SU-DHL-6 (cell line): ENCODE results near the gene UTP3.

ENCODE experiments used
- H2AFZ ChIP-seq: fragments of 200-600 bp; sonication (generic); 2 replicates; pipeline ENCODE4 v1.6.1; 2014; ENCODE audit warnings: low read depth, mild to moderate bottlenecking, moderate library complexity, mixed read lengths, antibody characterized with exemption, low read length; ENCODE audit not compliant: severe bottlenecking
- H3F3A ChIP-seq: fragments of 200-600 bp; shearing (Covaris generic); 2 replicates; pipeline ENCODE4 v1.6.0; 2016; ENCODE audit warnings: antibody characterized with exemption, mild to moderate bottlenecking; ENCODE audit not compliant: insufficient read depth
- H3K27ac ChIP-seq: fragments of 200-600 bp; sonication (generic); 2 replicates; pipeline ENCODE4 v1.5.1; 2016; ENCODE audit warnings: low read depth, mild to moderate bottlenecking, low read length, moderate library complexity, mixed read lengths
- H3K27me3 ChIP-seq: fragments of 200-600 bp; sonication (generic), shearing (Covaris generic); 2 replicates; pipeline ENCODE4 v1.6.0; 2014; ENCODE audit warnings: mild to moderate bottlenecking, low read length
- H3K36me3 ChIP-seq: fragments of 200-600 bp; sonication (generic); 2 replicates; pipeline ENCODE4 v1.6.1; 2014; ENCODE audit warnings: mild to moderate bottlenecking, low read length, mixed read lengths
- H3K4me2 ChIP-seq: fragments of 300-600, 200-600 bp; shearing (Covaris generic), sonication (generic); 2 replicates; pipeline ENCODE4 v1.6.0; 2014; ENCODE audit warnings: low read length, low read depth, mild to moderate bottlenecking; ENCODE audit not compliant: poor library complexity, severe bottlenecking
- H3K4me3 ChIP-seq: fragments of 200-600 bp; sonication (generic); 2 replicates; pipeline ENCODE4 v1.5.1; 2014; ENCODE audit warnings: antibody characterized with exemption, low read length, mild to moderate bottlenecking, mixed read lengths; ENCODE audit not compliant: insufficient read depth, poor library complexity, severe bottlenecking
- H3K79me2 ChIP-seq: fragments of 200-600 bp; sonication (generic); 2 replicates; pipeline ENCODE4 v1.6.1; 2014; ENCODE audit warnings: mild to moderate bottlenecking, low read length, moderate library complexity; ENCODE audit not compliant: insufficient read depth
- H3K9ac ChIP-seq: fragments of 200-600 bp; sonication (generic); 2 replicates; pipeline ENCODE4 v1.7.0; 2014; ENCODE audit warnings: mild to moderate bottlenecking, low read length
- H3K9me2 ChIP-seq: fragments of 200-600 bp; sonication (generic); replicated peaks from 2 replicates; pipeline ENCODE4 v1.6.1; 2014; ENCODE audit warnings: low read length; ENCODE audit not compliant: insufficient read depth
- H3K9me3 ChIP-seq: fragments of 200-600 bp; sonication (generic); 2 replicates; pipeline ENCODE4 v1.6.1; 2014; ENCODE audit warnings: low read length, mixed read lengths; ENCODE audit not compliant: insufficient read depth
- H4K20me1 ChIP-seq: fragments of 200-600 bp; sonication (generic); 2 replicates; pipeline ENCODE4 v1.6.1; 2014; ENCODE audit warnings: low read depth, mild to moderate bottlenecking, antibody characterized with exemption, low read length, moderate library complexity, mixed read lengths
- EZH2phosphoT487 ChIP-seq: fragments of 200-600 bp; sonication (generic), shearing (Covaris generic); conservative IDR thresholded peaks from 2 replicates; pipeline ENCODE4 v1.6.1; 2018; ENCODE audit warnings: mild to moderate bottlenecking, antibody characterized with exemption, low read length, moderate library complexity, mixed read lengths
- TF ChIP-seq, protein P1 (sequence below): fragments of 200-600 bp; sonication (generic); IDR thresholded peaks from one replicate; pipeline ENCODE4 v1.5.1; 2017; ENCODE audit warnings: antibody characterized with exemption, mild to moderate bottlenecking, low read length, moderate library complexity; ENCODE audit not compliant: insufficient read depth, poor library complexity, severe bottlenecking

UTP3 gene

DNA sequence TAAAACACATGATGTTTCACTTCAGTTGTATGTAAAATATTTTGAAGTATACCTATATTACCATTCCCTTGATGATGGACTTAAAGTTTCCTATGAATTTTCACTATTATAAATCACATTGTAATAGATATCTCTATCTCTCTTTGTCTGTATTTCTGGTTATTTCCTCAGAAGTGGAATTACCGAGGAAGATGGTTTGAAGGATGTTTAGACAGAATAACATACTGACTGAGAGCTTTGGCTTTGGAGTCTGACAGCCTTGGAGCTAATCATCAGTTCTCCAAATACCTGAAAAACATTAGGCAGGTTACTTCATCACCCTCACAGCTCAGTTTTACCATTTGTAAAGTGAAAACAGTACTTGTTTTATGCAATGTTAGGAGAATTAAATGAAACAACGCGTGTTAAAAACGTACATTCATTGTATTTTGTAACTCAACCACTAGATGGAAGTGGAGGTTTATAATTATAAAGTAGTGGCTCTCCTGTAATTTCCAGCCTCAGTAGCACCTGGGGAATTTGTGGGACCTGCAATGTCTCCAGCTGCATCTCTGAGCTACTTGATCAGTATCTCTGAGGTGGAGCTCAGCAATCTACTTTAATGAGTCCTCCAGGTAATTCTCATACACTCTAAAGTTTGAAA is 36.3 kb upstream of the UTP3 start:
- no peak overlapping the region for H2AFZ ChIP-seq
- no peak overlapping the region for H3K4me2 ChIP-seq
- TF ChIP-seq, protein P1, sequence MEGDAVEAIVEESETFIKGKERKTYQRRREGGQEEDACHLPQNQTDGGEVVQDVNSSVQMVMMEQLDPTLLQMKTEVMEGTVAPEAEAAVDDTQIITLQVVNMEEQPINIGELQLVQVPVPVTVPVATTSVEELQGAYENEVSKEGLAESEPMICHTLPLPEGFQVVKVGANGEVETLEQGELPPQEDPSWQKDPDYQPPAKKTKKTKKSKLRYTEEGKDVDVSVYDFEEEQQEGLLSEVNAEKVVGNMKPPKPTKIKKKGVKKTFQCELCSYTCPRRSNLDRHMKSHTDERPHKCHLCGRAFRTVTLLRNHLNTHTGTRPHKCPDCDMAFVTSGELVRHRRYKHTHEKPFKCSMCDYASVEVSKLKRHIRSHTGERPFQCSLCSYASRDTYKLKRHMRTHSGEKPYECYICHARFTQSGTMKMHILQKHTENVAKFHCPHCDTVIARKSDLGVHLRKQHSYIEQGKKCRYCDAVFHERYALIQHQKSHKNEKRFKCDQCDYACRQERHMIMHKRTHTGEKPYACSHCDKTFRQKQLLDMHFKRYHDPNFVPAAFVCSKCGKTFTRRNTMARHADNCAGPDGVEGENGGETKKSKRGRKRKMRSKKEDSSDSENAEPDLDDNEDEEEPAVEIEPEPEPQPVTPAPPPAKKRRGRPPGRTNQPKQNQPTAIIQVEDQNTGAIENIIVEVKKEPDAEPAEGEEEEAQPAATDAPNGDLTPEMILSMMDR = peak; percentile 17
- no peak for TF ChIP-seq EZH2phosphoT487
- H3K9me2 ChIP-seq = no peaks in the 10 kb centered on the region
- H3K36me3 ChIP-seq = peaks cover 17% of the 10 kb centered on the region; the same call in 1 of the 2 replicates
- H3K9ac ChIP-seq = no peak overlapping the region
- peak overlapping the region; percentile 23; the same call in 1 of the 2 replicates for H3K27ac ChIP-seq
- H3K4me3 ChIP-seq = no peak overlapping the region
- H3K9me3 ChIP-seq = no peaks in the 10 kb centered on the region
- peaks cover 50% of the 10 kb centered on the region; the same call in 1 of the 2 replicates for H3F3A ChIP-seq
- H3K27me3 ChIP-seq = no peaks in the 10 kb centered on the region
- H3K79me2 ChIP-seq = no peaks in the 10 kb centered on the region
- H4K20me1 ChIP-seq = no peaks in the 10 kb centered on the region

DNA sequence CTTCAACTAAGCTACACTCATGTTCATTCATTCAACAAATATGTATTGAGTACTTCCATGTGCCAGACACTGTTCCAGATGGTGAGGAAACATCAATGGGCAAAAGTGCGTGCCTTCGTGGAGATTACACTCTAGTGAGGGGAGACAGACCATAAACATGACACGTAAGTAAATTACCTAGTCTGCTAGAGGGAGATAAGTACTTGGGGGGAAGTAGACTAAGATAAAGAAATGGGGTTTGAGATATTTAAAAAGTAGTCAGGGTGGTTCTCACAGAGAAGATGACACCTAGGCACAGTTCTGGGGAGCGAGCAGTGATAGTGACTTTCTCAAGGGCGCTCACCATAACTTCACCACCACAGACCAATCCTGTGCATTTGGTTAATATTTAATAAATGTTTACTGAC is 33.7 kb upstream of the UTP3 start:
- no peak overlapping the region for H3K4me3 ChIP-seq
- peaks cover 70% of the 10 kb centered on the region for H3F3A ChIP-seq
- H3K9ac ChIP-seq = no peak overlapping the region
- no peak overlapping the region for H3K27ac ChIP-seq
- peaks cover 16% of the 10 kb centered on the region; the same call in 1 of the 2 replicates for H3K79me2 ChIP-seq
- TF ChIP-seq, protein P1 = no peak
- TF ChIP-seq EZH2phosphoT487 = no peak
- H3K4me2 ChIP-seq = no peak overlapping the region
- no peak overlapping the region for H2AFZ ChIP-seq
- H3K27me3 ChIP-seq = no peaks in the 10 kb centered on the region
- no peaks in the 10 kb centered on the region for H3K9me3 ChIP-seq
- no peaks in the 10 kb centered on the region for H3K9me2 ChIP-seq
- H3K36me3 ChIP-seq = peaks cover 21% of the 10 kb centered on the region; the same call in 1 of the 2 replicates
- peaks cover 3% of the 10 kb centered on the region; the same call in 1 of the 2 replicates for H4K20me1 ChIP-seq

DNA sequence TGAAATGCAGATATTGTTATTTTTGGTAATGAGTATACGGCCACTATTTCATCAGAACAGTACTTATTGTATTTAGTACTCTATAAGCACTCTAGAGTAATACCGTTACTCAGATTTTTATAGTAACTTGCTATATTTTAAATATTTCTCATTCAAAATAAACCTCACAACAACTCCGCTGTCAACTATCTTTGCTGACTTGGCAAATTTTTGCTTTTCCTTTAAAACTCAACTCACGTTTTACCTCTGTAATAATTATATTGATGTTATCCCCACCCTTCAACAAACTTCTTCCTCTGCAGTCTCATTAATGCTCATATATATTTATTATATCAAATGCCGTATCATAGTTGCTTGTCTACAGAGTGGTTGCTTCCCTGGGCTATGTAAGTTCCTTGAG is 31.0 kb upstream of the UTP3 start:
- H3K9ac ChIP-seq = no peak overlapping the region
- peaks cover 3% of the 10 kb centered on the region; the same call in 1 of the 2 replicates for H4K20me1 ChIP-seq
- H3K79me2 ChIP-seq = peaks cover 43% of the 10 kb centered on the region
- no peaks in the 10 kb centered on the region for H3K27me3 ChIP-seq
- H3K4me2 ChIP-seq = peak overlapping the region; percentile 49
- H3K9me3 ChIP-seq = no peaks in the 10 kb centered on the region
- peaks cover 25% of the 10 kb centered on the region; the same call in 1 of the 2 replicates for H3K36me3 ChIP-seq
- no peak overlapping the region for H3K4me3 ChIP-seq
- TF ChIP-seq EZH2phosphoT487 = no peak
- TF ChIP-seq, protein P1 = no peak
- H2AFZ ChIP-seq = no peak overlapping the region
- no peaks in the 10 kb centered on the region for H3K9me2 ChIP-seq
- H3F3A ChIP-seq = peaks cover 71% of the 10 kb centered on the region
- H3K27ac ChIP-seq = peak overlapping the region; percentile 34; the same call in 1 of the 2 replicates
